HG02870 (cell line): Measurements from ENCODE around the gene PI4K2A.
"Not testable (repeated sequence)": the region's sequence is repeated elsewhere in the genome, so short reads cannot be mapped to it uniquely, and the experiment has no call there.

Experiments used
- ATAC-seq: cut with Tn5 transposase; IDR thresholded peaks from one replicate; pipeline ENCODE4 v1.9.1; 2021; ENCODE audit warnings: mild to moderate bottlenecking, moderate library complexity; ENCODE audit not compliant: unreplicated experiment

The PI4K2A gene

GRCh38 chr10:97631098-97631497 lies 9.4 kb upstream of the PI4K2A start:
- ATAC-seq, result no peak

- ATAC-seq, result peak; percentile 99
These were observed 7.3 kb upstream of the PI4K2A start, which contains the start of gene MORN4 for GRCh38 chr10:97632949-97633884. Gene MORN4 (minus strand): TSS chr10:97633500. CDS start chr10:97619653, 13,847 bp downstream.

GRCh38 chr10:97633921-97634320 lies 6.5 kb upstream of the PI4K2A start:
- ATAC-seq, result no peak

- no peak for ATAC-seq
These were observed 4.9 kb upstream of the PI4K2A start for GRCh38 chr10:97635577-97635976.

- not testable (repeated sequence) for ATAC-seq
These were observed 1.4 kb upstream of the PI4K2A start for GRCh38 chr10:97639090-97639489.

- peak; percentile 7 for ATAC-seq
These were observed 669 bp downstream of the PI4K2A start for GRCh38 chr10:97640868-97641811.

GRCh38 chr10:97642471-97643159 lies 2.1 kb downstream of the PI4K2A start:
- ATAC-seq, result not testable (repeated sequence)

GRCh38 chr10:97643441-97643985 lies 3.0 kb downstream of the PI4K2A start:
- no peak for ATAC-seq

GRCh38 chr10:97644936-97645335 lies 4.5 kb downstream of the PI4K2A start:
- ATAC-seq, result no peak

- no peak for ATAC-seq
These were observed 7.1 kb downstream of the PI4K2A start for GRCh38 chr10:97647556-97647955.

- ATAC-seq, result peak; percentile 97
These were observed 8.3 kb downstream of the PI4K2A start for GRCh38 chr10:97648562-97649404.

GRCh38 chr10:97649405-97649750 lies 8.9 kb downstream of the PI4K2A start:
- ATAC-seq, result not testable (repeated sequence)

GRCh38 chr10:97650726-97651125 lies 10.3 kb downstream of the PI4K2A start:
- no peak for ATAC-seq

- ATAC-seq, result no peak
These were observed 11.3 kb downstream of the PI4K2A start for GRCh38 chr10:97651773-97652172.

GRCh38 chr10:97656777-97657176 lies 16.3 kb downstream of the PI4K2A start:
- ATAC-seq, result no peak

- ATAC-seq, result no peak
These were observed 19.1 kb downstream of the PI4K2A start for GRCh38 chr10:97659589-97659988.

GRCh38 chr10:97664282-97664850 lies 23.9 kb downstream of the PI4K2A start:
- ATAC-seq, result no peak

GRCh38 chr10:97666992-97667391 lies 26.5 kb downstream of the PI4K2A start:
- ATAC-seq, result no peak

- ATAC-seq, result no peak
These were observed 27.0 kb downstream of the PI4K2A start for GRCh38 chr10:97667463-97667862.
